Measurements from ENCODE around the gene CC2D2A. TPM values are rescaled to one million over a fixed set of nuclear protein-coding genes. Genes with fewer than 3 reads are reported as not detected.

Gene CC2D2A
- total and polyA plus RNA-seq, 2 of the 13 experiments (the other 11 are each of a cell fraction or from before 2014, with no cell fraction given) = 4.2 to 7.2 TPM

DNA sequence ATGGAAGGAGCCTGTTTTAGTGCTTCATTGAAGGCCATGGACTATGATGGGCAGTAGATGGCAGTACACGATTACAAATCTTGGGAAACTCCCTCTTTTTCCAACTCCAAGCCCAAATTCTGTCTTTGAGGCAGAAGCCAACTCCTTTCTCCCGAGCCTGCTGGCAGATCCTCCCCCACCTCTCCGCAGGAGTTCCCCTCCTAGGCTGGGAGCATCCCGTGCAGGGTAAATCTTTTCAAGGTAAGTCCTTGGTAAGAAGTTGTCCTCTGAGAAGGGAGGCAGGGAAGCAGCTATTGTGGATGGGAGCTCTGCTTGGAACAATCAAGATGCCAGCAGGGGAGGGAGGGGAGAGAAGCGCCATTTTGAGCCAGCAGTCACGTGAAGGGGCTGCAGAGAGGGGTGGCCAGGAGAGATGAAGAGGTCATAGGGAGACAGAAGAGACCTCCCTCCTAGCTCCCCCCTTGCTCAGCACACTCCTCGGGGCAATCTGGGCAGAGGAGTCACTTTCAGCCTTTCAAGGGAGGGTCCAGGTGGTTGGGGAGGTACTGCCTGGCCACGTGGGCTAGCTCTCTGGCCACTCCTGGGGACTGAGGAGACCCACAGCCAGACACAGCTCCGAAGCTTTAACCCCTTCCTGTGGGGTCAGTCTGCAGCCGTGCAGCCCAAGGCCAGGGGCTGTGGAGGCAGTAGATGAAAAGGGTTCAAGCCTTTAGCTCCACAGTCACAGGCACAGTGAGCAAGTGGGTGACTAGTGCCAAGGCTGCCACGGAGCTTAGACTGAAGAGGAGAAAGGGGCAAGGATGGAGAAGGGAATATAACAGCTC is 9.6 kb downstream of the CC2D2A start (continued):
- peak; percentile 86 for TF ChIP-seq CTCF (CRISPR knock-in tag; IDR thresholded peaks at IDR 0.05)
- TF ChIP-seq, protein P1, sequence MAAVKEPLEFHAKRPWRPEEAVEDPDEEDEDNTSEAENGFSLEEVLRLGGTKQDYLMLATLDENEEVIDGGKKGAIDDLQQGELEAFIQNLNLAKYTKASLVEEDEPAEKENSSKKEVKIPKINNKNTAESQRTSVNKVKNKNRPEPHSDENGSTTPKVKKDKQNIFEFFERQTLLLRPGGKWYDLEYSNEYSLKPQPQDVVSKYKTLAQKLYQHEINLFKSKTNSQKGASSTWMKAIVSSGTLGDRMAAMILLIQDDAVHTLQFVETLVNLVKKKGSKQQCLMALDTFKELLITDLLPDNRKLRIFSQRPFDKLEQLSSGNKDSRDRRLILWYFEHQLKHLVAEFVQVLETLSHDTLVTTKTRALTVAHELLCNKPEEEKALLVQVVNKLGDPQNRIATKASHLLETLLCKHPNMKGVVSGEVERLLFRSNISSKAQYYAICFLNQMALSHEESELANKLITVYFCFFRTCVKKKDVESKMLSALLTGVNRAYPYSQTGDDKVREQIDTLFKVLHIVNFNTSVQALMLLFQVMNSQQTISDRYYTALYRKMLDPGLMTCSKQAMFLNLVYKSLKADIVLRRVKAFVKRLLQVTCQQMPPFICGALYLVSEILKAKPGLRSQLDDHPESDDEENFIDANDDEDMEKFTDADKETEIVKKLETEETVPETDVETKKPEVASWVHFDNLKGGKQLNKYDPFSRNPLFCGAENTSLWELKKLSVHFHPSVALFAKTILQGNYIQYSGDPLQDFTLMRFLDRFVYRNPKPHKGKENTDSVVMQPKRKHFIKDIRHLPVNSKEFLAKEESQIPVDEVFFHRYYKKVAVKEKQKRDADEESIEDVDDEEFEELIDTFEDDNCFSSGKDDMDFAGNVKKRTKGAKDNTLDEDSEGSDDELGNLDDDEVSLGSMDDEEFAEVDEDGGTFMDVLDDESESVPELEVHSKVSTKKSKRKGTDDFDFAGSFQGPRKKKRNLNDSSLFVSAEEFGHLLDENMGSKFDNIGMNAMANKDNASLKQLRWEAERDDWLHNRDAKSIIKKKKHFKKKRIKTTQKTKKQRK (IDR thresholded peaks at IDR 0.05; ENCODE audit: low read length) = no peak
- peak; percentile 50 for TF ChIP-seq KLF6 (CRISPR knock-in tag; IDR thresholded peaks at IDR 0.05)
- no peak for TF ChIP-seq RCOR2 (CRISPR knock-in tag; IDR thresholded peaks at IDR 0.05)
- TF ChIP-seq ZBTB39 (CRISPR knock-in tag; IDR thresholded peaks at IDR 0.05) = no peak
- TF ChIP-seq AHR (CRISPR knock-in tag; IDR thresholded peaks at IDR 0.05) = no peak
- TF ChIP-seq EED (CRISPR knock-in tag; IDR thresholded peaks at IDR 0.05) = no peak
- no peak for TF ChIP-seq TCF12 (IDR thresholded peaks at IDR 0.05)
- TF ChIP-seq TCF12 (CRISPR knock-in tag; IDR thresholded peaks at IDR 0.05) = no peak
- TF ChIP-seq, protein P2, sequence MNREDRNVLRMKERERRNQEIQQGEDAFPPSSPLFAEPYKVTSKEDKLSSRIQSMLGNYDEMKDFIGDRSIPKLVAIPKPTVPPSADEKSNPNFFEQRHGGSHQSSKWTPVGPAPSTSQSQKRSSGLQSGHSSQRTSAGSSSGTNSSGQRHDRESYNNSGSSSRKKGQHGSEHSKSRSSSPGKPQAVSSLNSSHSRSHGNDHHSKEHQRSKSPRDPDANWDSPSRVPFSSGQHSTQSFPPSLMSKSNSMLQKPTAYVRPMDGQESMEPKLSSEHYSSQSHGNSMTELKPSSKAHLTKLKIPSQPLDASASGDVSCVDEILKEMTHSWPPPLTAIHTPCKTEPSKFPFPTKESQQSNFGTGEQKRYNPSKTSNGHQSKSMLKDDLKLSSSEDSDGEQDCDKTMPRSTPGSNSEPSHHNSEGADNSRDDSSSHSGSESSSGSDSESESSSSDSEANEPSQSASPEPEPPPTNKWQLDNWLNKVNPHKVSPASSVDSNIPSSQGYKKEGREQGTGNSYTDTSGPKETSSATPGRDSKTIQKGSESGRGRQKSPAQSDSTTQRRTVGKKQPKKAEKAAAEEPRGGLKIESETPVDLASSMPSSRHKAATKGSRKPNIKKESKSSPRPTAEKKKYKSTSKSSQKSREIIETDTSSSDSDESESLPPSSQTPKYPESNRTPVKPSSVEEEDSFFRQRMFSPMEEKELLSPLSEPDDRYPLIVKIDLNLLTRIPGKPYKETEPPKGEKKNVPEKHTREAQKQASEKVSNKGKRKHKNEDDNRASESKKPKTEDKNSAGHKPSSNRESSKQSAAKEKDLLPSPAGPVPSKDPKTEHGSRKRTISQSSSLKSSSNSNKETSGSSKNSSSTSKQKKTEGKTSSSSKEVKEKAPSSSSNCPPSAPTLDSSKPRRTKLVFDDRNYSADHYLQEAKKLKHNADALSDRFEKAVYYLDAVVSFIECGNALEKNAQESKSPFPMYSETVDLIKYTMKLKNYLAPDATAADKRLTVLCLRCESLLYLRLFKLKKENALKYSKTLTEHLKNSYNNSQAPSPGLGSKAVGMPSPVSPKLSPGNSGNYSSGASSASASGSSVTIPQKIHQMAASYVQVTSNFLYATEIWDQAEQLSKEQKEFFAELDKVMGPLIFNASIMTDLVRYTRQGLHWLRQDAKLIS (CRISPR knock-in tag; IDR thresholded peaks at IDR 0.05) = no peak
- no peak for TF ChIP-seq ZNF609 (CRISPR knock-in tag; IDR thresholded peaks at IDR 0.05; ENCODE audit: borderline replicate concordance)
- TF ChIP-seq ZNF460 (CRISPR knock-in tag; IDR thresholded peaks at IDR 0.05; ENCODE audit: borderline replicate concordance) = no peak
